ENCODE results near the gene KCNMA1. TPM values are rescaled to one million over a fixed set of nuclear protein-coding genes. Genes with fewer than 3 reads are reported as not detected.
"Not testable (repeated sequence)": the region's sequence is repeated elsewhere in the genome, so short reads cannot be mapped to it uniquely, and the experiment has no call there.

KCNMA1 gene
- total RNA-seq, 1 donor from 2014 or later, result 0.51 TPM

DNA sequence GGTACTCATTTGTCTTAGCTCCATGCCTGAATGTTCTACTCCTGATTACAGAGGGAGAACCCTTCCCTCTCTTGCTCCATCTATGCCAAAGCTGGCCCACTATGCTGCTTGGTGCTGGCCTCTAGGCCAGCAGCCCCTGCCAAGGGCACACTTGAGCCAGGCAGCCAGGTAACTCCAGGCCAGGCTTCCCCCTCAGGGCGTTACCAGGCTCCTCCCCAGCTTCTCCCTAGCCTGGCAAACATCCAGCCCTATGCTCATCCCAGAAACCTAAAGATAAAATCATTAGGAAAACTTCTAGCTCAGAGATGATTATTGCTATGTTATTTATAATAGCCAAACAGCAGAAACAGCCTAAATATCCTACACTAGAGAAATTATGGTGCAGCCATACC lies 103.7 kb downstream of the KCNMA1 start:
- no peak for DNase-seq (ENCODE audit: low read depth in 2 of 2)

GRCh38 chr10:77533146-77533886 lies 104.3 kb downstream of the KCNMA1 start:
- no peak for DNase-seq (ENCODE audit: low read depth in 2 of 2)

DNA sequence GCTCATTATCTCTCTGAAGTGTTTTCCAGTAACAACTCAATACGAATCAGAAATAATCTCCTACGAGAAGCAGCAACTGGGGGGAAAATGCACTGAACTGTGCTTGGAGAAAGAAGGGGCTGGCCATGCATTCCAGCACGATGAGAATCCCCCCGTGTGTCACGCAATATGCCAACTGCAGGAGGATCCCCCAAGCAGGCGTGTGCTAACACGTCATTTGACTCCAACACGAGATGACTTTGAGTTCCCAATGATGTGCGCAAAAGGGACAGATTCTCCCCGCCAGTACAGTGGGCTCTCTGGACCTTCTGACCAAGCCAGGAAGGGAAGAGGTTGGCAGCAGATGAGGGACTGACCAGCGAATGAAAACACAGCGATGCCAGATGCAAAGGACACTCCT lies 105.5 kb downstream of the KCNMA1 start:
- DNase-seq (ENCODE audit: low read depth in 2 of 2), result no peak

GRCh38 chr10:77531441-77532001 lies 106.1 kb downstream of the KCNMA1 start:
- peak; percentile 66 to 81 for DNase-seq (ENCODE audit: low read depth in 2 of 2)

DNA sequence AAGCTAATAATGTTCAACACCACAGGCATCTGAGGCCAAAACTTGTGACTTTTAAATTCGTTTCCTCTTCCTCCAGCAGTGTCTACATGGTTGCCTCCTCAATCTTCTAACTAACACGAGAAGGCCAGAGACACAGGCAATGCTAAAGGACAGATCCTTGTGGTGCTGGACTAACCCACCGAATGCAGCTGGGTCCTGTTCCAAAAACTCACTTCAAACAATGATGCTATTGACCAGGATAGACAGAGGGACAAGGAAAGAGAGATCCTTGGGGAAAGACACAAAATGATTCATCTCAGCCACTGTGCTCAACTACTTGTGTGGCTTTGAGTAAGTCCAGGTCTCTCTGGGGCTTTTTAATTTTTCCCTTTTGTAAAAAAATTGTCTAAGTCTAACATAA lies 107.6 kb downstream of the KCNMA1 start:
- DNase-seq (ENCODE audit: low read depth in 2 of 2), result no peak

DNA sequence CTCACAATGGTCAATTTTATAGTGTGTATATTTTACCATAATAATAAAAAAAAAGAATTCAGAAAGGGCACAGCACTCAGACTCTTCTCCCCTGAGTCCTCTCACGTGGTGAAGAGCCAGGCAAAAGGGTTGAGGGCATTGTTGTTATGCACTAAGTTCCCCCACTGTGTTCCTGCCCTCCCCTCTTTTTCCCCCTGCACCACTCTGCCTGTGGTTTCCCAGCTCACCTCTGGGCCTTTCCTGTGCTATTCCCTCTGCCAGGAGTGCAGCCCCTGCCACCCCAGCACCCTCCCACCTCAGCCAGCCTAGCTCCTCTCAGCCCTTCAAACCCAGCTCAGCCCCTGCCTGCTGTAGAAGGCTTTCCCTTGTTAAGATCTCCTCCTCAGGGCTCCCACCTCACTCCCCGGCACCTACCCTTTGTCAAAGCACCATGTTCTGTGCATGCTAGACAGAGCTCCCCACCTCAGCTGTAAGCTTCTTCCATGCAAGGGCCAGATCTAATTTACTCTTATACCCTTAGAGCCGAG lies 108.5 kb downstream of the KCNMA1 start:
- no peak for DNase-seq (ENCODE audit: low read depth in 2 of 2)

DNA sequence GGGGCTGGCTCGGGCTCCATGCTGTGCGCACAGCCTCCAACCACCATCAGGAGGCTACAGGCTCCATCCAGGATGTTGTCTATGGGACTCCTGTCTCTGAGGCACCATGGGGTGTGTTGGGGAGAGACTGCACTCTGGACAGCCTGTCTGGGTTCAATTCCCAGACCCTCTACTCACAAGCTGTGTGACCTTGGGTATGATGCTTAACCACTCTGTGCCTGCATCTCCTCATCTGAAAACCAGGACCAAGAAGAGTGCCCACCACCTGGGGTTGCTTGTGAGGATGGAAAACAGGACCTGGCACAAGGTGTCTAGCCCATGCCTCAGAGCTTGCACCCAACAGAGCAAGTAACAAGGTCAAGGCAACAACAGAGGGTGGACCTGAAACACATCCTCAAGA lies 109.8 kb downstream of the KCNMA1 start:
- no peak for DNase-seq (ENCODE audit: low read depth in 2 of 2)

DNA sequence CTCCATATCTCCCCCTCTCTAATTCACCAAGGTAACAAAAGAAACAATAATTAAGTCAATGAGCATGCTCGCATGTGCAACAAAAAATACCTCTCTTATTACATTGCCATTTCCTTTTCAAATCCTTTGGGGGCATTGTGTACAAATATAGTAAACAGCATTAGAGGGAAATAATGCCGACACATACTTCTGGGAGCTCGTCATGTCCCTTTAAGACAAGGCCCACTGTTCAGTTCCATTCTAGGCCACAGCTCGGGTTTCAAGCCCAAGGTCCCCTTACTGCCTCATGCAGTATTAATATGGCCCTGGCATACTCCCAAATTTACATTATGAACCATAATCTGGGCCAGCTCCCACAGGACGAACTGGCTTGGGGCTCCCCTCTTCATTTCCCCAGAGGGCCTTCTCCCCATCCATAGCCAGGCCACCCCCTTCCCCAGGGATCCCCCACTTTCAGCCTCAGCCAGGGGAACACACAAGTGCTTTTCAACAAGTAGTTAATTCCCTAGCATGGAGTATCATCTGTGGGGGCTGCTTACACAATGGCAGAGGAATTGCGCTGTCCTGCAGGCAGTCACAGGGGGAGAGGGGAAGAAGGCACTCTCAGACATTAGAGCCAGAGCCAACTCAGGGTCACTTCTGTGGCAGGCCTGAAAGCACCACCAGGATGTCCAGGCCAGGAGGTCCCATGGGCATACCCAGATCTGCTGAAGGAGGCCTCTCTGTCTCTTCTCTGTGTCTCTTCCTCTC lies 110.6 kb downstream of the KCNMA1 start:
- no peak for DNase-seq (ENCODE audit: low read depth in 2 of 2)

DNA sequence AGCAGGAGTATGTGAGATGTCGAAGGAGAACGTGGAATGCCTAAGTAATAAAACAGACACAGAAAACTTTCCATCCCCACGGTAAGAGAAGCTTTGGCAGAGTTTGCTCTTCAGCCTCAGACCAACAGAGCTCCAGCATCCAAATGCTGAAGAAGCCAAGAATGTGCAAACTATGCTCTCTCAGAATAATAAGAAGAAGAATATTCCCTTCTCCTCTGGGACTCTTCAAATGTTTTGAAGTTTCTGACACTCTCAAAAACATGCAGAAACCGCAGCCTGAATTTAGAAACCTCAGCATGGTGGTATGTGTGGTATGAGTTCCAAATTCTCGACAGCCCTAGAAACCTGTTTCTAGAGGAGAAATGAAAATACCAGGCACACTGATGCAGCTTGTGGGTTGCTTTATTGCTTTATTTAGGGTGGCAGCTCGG lies 113.3 kb downstream of the KCNMA1 start:
- DNase-seq (ENCODE audit: low read depth in 2 of 2), result no peak

DNA sequence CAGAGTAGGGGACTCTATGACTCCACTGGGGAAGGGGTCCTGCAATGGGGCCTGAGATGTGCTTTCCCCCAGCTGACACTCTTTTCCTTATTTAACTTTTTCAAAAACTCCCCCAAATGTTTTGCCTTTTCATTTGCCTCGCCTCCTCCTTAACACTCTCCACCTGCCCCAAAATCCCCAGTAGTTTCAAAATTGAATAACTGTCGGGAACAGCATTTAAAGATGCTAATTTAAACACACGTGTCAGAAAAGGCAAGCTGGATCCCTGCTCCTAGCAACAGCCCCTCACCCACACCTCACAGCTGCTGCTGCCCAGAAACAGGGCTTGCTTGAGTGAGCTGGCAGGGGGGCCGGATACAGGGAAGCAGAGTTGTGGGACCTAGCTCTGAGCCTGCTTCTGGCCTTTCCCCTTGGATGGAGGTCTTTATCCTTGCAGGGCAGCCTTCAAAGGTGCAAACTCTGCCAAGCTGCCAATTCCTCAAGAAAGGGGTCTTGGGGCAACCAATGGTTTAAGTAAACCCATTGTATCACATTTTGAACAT lies 115.3 kb downstream of the KCNMA1 start:
- DNase-seq (ENCODE audit: low read depth in 2 of 2), result no peak

- DNase-seq (ENCODE audit: low read depth in 2 of 2), result no peak
Observed at GRCh38 chr10:77520995-77521394, 116.6 kb downstream of the KCNMA1 start.

DNA sequence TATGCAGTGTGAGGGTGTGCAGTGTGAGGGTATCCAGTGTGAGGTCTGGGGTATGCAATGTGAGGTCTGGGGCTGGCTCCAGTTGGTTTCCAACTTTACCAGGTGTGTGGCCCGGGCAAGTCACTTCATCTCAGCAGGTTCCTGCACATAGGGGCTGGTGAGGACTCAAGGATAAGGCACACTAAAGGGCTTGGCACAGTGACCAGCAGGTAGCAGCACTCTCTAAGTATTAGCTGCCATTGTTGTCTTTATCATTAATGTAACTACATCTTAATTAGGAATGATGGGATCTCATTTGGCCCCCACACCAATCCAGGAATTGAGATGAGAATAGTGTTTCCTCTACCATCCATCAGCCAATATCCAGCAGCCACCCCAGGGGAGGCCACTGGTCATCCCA lies 117.3 kb downstream of the KCNMA1 start:
- DNase-seq (ENCODE audit: low read depth in 2 of 2), result no peak

- DNase-seq (ENCODE audit: low read depth in 2 of 2), result not testable (repeated sequence)
Observed at GRCh38 chr10:77519791-77520190, 117.8 kb downstream of the KCNMA1 start.

DNA sequence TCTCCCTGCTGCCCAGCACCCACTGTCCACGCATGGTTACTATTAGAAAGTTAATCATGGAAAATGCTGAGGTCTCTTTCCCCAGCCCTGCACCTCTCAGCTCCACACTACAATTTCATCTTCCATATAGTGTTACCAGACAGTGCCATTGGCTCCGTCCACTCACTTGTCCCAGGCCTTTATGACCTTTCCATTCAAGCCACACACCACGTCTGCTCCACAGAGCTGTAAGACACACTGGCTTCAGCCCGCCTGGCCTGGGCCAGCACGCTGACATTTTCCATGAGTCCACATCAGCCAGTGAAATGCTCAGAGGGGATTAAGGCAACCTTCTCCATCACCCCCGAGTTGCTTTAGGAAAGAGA lies 118.7 kb downstream of the KCNMA1 start:
- DNase-seq (ENCODE audit: low read depth in 2 of 2), result no peak

DNA sequence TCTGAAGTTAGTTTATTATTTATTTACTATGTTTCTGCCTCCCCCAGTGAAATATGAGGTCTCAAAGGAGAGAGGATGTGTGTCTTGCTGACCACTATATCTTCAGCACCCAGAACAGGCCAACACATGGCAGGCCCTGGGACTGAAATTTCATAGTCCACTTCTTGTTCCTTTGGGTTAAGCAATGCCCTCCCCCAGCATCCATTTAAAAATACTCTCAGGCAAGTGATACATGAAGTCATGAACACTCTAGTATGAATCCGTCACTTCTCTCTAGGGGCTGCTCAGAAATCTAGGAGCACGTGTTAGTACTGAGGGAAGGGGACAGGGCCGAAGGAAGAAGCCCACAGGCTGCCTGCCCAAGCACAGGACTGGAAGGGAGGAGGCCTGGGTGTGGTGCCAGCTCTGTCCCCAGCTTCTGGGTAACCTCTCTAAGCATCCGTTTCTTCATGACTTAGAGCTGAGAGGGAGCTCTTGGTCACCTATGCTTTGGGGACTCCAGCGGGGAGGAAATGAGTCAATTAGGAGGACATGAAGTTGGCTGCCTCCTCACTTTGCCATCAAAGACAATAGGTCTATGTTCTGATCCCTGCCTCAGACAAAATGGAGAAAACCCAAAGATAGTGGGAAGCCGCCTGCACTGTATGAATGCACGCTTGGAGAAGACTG lies 119.2 kb downstream of the KCNMA1 start:
- no peak for DNase-seq (ENCODE audit: low read depth in 2 of 2)

DNA sequence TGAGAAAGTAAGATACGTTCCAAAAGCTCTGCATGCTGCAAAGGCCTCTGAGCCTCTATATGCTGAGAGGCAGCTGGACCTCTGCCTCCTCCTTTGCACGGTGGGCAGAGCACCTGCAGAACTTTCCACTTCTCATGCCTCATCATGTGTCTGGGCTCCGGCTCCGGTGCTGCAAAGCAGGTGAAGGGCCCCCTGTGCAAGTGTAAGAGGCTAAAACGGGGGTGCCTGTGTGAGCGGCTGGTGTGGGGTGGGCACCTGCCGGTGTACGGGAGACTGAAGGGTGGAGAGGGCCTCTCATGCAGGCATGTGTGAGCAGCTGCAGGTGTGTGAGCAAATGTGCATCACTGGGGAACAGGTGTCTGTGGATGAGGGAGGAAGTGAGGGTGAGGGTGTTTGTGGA lies 121.0 kb downstream of the KCNMA1 start:
- no peak for DNase-seq (ENCODE audit: low read depth in 2 of 2)

GRCh38 chr10:77514870-77515269 lies 122.7 kb downstream of the KCNMA1 start:
- no peak for DNase-seq (ENCODE audit: low read depth in 2 of 2)

GRCh38 chr10:77513781-77514331 lies 123.8 kb downstream of the KCNMA1 start:
- no peak for DNase-seq (ENCODE audit: low read depth in 2 of 2)

DNA sequence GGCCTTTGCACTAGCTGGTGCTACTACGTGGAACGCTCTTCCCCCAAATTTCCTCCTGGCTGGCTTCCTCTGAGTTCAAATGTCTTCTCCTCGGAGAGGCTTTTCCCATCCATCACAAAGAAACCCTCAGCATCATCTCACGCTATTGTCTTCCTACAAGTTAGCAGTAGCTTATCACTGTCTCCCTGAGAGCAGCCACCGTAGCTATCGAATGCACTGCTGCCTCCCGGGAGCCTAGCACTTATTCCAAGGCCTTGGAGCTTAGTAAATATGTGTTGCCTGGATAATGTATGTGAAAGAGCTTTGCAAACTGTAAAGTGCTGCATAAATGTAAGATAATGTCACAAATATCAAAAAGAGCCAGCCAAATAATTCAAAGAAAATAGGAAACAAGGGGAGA lies 124.4 kb downstream of the KCNMA1 start:
- no peak for DNase-seq (ENCODE audit: low read depth in 2 of 2)

DNA sequence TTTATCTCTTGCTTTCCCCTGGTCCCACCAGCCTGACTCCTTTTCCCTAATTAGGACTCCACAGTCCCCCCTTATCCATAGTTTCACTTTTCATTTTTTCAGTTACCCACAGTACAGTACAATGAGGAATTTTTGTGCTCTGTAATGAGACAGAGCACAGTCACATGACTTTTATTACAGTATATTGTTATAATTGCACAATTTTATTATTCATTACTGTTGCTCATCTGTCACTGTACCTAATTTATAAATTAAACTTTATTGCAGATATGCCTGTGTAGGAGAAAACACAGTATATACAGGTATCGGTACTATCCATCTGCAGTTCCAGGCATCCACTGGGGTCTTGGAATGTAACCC lies 125.4 kb downstream of the KCNMA1 start:
- DNase-seq (ENCODE audit: low read depth in 2 of 2), result no peak

DNA sequence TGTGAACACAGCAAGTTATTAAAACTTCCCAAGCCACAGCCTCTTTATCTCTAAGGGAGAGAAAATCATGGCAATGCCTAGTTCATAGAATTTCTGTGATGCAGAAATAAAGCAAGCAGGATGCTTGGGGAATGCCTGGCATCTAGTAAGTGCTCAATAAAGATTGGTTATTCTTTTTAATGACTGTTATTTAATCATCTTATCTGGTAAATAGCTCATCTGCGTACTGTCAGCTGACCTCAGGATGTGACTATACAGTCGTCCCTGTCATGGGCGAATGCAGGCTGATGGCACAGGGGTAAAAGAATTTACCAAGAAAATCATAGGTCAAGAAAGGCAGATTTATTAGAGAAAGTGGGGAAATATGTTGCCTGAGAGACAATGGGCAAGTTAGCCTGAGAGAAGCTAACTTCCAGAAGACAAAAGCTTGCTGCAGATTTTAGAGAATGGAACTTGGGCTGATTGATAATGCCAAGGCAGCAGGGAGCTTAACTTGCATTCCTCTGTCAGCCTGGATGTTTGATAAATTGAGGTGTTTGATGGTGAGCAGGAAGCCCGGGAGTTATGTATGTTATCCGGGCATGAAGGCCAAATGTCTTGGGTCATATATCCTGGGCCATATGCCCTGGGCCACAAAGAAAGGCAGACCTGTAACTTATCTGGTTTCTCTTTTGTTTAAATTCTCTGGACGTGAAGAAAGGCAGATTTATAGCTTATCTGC lies 126.0 kb downstream of the KCNMA1 start:
- DNase-seq (ENCODE audit: low read depth in 2 of 2), result no peak

Measured in dermis microvascular lymphatic vessel endothelial cell (primary cell).